ENCODE measurements around the gene UBAP1. TPM values are rescaled to one million over a fixed set of nuclear protein-coding genes. Genes with fewer than 3 reads are reported as not detected.

Gene UBAP1
- total and polyA plus RNA-seq, 2 experiments from 2014 or later = 17.4 to 20.7 TPM

GRCh38 chr9:34170237-34170991 lies 8.4 kb upstream of the UBAP1 start (continued):
- TF ChIP-seq, protein P1, sequence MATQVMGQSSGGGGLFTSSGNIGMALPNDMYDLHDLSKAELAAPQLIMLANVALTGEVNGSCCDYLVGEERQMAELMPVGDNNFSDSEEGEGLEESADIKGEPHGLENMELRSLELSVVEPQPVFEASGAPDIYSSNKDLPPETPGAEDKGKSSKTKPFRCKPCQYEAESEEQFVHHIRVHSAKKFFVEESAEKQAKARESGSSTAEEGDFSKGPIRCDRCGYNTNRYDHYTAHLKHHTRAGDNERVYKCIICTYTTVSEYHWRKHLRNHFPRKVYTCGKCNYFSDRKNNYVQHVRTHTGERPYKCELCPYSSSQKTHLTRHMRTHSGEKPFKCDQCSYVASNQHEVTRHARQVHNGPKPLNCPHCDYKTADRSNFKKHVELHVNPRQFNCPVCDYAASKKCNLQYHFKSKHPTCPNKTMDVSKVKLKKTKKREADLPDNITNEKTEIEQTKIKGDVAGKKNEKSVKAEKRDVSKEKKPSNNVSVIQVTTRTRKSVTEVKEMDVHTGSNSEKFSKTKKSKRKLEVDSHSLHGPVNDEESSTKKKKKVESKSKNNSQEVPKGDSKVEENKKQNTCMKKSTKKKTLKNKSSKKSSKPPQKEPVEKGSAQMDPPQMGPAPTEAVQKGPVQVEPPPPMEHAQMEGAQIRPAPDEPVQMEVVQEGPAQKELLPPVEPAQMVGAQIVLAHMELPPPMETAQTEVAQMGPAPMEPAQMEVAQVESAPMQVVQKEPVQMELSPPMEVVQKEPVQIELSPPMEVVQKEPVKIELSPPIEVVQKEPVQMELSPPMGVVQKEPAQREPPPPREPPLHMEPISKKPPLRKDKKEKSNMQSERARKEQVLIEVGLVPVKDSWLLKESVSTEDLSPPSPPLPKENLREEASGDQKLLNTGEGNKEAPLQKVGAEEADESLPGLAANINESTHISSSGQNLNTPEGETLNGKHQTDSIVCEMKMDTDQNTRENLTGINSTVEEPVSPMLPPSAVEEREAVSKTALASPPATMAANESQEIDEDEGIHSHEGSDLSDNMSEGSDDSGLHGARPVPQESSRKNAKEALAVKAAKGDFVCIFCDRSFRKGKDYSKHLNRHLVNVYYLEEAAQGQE (IDR thresholded peaks at IDR 0.05; ENCODE audit: unreplicated experiment) = no peak
- TF ChIP-seq STAT1 (IDR thresholded peaks at IDR 0.05; ENCODE audit: unreplicated experiment) (no peak), POLR2AphosphoS5 (IDR thresholded peaks at IDR 0.05; ENCODE audit: low read depth) (no peak), EZH2phosphoT487 (IDR thresholded peaks at IDR 0.05; ENCODE audit: unreplicated experiment) (no peak)

DNA sequence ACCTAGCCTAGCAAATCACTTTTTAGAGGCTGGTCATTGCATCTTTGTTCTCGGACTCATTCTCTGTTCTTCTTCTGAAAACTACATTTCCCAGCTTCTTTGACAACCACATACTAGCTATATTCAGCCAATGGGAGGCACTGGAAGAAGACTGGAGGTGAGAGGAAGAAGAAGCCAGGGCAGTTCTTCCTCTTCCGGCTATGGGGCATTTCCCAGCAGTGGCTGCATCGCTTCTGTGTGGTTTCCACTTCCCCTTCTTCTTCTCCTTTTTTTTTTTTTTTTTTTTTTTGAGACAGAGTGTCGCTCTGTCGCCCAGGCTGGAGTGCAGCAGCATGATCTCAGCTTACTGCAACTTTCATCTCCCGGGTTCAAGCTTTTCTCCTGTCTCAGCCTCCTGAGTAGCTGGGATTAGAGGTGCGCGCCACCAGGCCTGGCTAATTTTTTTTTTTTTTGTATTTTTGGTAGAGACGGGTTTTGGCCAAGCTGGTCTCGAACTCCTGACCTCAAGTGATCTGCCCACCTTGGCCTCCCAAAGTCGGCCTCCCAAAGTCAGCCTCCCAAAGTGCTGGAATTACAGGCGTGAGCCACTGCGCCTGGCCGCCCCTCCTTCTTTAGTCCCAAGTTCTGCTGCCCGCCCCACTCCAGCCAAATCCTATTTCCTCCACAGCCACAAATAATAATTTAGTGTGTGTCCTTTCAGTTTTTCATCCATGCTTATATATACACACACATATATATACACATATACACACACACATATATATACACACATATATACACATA lies 6.9 kb upstream of the UBAP1 start:
- Histone ChIP-seq H3F3A (replicated peaks; ENCODE audit: low read depth) (no peaks in the 10 kb centered on the region), H3K79me2 (replicated peaks; ENCODE audit: insufficient read depth) (no peaks in the 10 kb centered on the region), H3K9me2 (ENCODE audit: insufficient read depth) (no peaks in the 10 kb centered on the region), H3K4me3 (no peak overlapping the region), H3K4me1 (ENCODE audit: insufficient read depth) (no peaks in the 10 kb centered on the region), H3K4me2 (no peak overlapping the region), H2AFZ (no peak overlapping the region), H3K36me3 (ENCODE audit: insufficient read depth) (no peaks in the 10 kb centered on the region), H3K27ac (ENCODE audit: low read depth) (no peak overlapping the region), H3K27me3 (ENCODE audit: insufficient read depth) (no peaks in the 10 kb centered on the region), H4K20me1 (replicated peaks; ENCODE audit: insufficient read depth) (no peaks in the 10 kb centered on the region)
- no peaks in the 10 kb centered on the region for H3K36me3 Mint-ChIP-seq (ENCODE audit: low read depth)
- DNase-seq (ENCODE audit: low spot score) (peak; percentile 43), ATAC-seq (peak; percentile 35; the same call in 2 of the 3 replicates)
- H3K9me3 Mint-ChIP-seq = no peaks in the 10 kb centered on the region
- no peaks in the 10 kb centered on the region for H3K4me1 Mint-ChIP-seq
- no peak for TF ChIP-seq STAT1 (IDR thresholded peaks at IDR 0.05; ENCODE audit: unreplicated experiment)
- no peak for TF ChIP-seq JUNB (IDR thresholded peaks at IDR 0.05; ENCODE audit: unreplicated experiment)
- TF ChIP-seq, protein P1 (IDR thresholded peaks at IDR 0.05; ENCODE audit: unreplicated experiment) = no peak
- TF ChIP-seq EZH2 (IDR thresholded peaks at IDR 0.05; ENCODE audit: low read depth, unreplicated experiment) = no peak
- no peak for TF ChIP-seq POLR2AphosphoS5 (IDR thresholded peaks at IDR 0.05; ENCODE audit: low read depth)
- TF ChIP-seq NANOG (IDR thresholded peaks at IDR 0.05; ENCODE audit: borderline replicate concordance) = no peak
- H3K27me3 Mint-ChIP-seq (ENCODE audit: insufficient read depth, low read depth, poor library complexity) = no peaks in the 10 kb centered on the region
- H3K4me3 Mint-ChIP-seq = no peak overlapping the region
- H3K27ac Mint-ChIP-seq = no peak overlapping the region
